Stimulated activated CD4-positive, alpha-beta T cell treated with anti-CD3 and anti-CD28 coated beads, Interleukin-1b, Interleukin-23, amount 100 ng/mL, for 4 hours (primary cell): ENCODE measurements around the gene SPAG16.
"Not testable (repeated sequence)": the region's sequence is repeated elsewhere in the genome, so short reads cannot be mapped to it uniquely, and the experiment has no call there.

Experiments used
- DNase-seq, 2 donors: peaks; one replicate each; pipeline ENCODE4 v3.0.0-alpha.2; 2020; ENCODE audit warnings: low read depth in 2 of 2

The SPAG16 gene

DNA sequence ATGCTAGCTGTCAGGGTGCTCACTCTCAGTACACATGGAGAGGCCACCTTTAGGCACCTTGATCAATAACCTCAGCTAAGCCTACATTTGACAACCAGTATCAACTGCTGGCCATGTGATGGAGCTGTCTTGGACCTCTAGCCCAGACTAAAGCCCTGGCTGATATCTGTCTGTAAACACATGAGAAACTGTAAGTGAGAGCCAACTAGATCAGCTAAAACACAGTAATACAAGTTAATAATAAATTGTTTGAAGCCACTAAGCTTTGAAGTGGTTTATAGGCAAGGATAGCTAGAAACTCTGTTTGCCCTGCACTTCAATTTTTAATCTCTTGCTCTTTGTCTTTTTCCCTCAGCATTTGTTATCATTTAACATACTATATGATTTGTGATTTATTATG lies 407.1 kb downstream of the SPAG16 start:
- no peak for DNase-seq

DNA sequence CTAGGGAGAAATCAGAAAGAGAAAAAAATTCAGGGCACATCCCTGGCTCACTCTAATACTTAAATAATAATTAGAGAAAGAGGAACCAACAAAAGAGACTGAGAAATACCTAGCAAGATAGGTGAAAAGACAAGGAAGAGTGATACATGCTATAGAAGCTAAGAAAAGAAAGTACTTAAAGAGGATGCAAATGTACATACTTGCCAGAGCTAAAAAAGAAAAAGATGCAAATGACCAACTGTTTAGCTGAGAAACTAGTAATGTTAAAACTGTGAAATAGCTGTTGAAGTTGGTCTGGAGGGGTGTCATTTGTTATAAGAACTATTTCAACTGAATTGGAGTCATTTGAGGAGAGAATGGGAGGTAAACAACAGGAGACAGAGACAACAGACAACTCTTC lies 412.2 kb downstream of the SPAG16 start:
- no peak for DNase-seq

DNA sequence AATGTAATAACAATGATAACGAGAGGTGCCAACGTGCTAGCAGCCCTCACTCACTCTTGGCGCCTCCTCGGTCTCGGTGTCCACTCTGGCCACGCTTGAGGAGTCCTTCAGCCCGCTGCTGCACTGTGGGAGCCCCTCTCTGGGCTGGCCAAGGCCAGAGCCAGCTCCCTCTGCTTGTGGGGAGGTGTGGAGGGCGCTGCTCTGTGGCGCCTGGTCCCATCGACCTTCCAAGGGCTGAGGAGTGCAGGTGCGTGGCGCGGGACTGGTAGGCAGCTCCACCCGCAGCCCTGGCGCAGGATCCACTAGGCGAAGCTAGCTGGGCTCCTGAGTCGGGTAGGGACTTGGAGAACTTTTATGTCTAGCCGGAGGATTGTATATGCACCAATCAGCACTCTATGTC lies 417.1 kb downstream of the SPAG16 start:
- not testable (repeated sequence) for DNase-seq

DNA sequence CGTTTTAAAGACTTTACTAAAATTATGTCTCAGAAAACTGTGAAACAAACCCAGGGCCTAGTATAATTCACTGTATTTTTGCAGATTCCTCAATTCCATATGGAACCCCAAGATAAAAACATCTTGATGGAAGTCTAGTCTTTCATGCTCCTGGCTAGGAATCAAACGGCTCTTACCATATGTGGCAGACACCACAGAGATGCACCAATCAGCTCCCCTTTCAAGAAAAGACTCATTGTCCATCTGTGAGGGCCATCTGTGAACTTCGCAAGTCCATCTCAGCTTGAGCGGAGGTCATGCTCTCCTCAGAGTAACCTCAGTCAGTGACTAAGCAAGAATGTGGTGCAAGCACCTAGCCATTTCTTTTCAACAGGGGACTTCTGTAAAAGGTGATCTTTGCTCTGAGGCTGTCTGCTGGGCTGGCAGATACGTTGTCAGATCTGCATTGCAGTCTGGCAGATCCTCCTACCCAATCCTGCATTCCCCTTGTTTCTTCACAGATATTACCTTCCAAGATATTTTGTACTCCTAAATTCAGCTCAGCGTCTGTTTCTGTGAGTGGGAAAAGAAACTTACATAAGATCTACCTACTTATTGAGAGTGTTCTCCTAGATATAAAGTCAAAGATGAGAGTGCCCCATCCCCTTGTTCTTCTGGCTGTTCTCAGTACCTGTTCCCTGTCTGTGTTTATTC lies 419.3 kb downstream of the SPAG16 start:
- no peak for DNase-seq

DNA sequence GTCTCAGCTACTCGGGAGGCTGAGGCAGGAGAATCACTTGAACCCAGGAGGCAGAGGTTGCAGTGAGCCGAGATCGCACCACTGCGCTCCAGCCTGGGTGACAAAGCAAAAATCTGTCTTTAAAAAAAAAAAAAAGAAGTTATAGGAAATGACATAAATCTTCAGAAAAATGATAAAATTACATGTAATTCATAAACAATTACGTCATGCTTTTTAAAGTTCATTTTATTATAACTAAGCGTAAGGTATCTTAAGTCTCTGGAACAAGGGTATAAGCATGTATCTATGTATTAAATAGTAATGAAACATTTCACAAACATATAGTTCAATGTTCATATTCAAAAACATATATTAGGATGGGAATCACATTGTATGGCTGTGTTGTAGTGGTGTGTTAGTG lies 425.9 kb downstream of the SPAG16 start:
- DNase-seq, result no peak

DNA sequence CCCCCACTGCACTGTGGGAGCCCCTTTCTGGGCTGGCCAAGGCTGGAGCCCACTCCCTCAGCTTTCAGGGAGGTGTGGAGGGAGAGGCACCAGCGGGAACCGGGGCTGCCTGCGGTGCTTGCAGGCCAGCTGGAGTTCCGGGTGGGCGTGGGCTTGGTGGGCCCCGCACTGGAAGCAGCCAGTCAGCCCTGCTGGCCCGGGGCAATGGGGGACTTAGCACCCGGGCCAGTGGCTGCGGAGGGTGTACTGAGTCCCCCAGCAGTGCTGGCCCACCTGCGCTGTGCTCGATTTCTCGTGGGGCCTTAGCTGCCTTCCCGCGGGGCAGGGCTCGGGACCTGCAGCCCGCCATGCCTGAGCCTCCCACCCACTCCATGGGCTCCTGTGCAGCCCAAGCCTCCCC lies 434.1 kb downstream of the SPAG16 start:
- not testable (repeated sequence) for DNase-seq

DNA sequence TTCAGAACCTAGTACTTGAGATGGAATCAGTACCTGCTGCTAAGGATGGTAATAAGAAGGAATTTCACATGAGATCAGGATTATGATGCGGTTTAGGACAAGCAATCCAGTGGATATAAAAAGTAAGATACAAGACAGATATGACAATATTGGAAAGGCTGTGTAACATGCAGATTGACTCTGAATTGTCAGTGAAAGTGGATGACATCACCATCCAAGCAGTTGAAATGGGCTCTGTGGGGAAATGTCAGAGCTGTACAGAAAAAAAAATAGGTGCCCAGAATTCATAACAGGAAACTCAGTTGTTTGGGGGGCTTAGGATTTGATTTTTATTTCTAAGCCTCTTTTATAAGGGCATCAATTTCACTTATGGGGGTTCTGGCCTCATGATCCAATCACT lies 438.3 kb downstream of the SPAG16 start:
- no peak for DNase-seq

DNA sequence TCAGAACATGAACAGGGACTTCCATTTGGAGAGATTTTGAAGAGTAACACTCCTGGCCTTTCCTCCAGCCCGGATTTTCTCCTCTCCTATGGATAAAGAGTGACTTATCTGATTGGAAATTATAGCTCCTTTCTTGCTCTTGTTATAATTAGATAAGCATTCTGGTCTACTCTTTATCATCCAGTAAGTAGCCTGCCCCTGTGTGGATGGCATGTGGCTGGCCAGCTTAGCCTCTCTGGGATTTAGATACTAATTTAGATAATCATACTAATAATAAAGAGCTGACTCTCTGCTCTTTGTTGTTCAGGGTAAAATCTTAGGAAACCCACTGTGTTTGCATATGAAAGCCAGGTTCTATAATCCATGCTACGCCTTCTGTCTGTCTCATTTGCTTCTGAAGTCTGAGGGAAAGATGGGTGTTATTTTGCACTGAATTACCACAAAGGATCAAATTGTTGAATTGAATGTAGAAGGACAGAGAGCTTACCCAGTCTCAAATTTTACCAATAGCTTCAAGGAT lies 438.8 kb downstream of the SPAG16 start:
- no peak for DNase-seq

DNA sequence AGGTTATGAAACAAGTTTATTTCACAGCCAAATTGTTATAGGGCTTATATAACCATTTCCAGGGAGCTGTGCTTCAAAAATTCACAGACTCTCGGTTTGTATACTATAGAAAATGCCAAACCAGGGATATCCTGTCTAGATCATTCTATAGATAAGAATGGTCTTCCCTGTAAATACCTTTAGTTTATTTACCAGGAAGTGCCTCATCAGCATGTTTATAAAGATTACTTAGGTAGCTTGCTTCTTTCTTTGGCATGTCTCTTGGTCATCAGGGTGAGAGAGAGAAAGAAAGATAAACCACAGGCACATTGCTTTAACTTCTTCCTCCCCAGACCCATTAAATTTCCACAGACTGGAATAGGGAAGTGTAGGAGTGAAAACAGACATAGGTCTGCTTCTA lies 439.4 kb downstream of the SPAG16 start:
- no peak for DNase-seq

DNA sequence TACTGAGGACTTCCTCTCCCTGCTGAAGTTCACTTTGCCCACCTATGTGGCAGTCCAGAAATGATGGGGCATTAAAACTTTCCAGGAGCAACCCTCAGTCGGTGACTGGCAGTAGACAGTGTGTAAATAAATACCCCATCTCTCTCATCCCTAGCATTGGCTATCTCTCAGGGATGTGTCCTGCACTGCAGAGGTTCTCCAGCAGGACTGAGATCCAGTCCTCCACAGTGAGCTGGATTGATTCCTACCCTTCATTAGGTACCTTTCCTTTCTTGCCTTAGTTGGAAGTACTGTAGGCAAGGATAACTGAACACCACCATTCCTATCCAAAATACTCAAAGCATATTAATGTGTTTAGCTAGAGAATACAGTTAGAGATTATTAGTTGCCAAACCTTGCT lies 441.8 kb downstream of the SPAG16 start:
- no peak for DNase-seq

DNA sequence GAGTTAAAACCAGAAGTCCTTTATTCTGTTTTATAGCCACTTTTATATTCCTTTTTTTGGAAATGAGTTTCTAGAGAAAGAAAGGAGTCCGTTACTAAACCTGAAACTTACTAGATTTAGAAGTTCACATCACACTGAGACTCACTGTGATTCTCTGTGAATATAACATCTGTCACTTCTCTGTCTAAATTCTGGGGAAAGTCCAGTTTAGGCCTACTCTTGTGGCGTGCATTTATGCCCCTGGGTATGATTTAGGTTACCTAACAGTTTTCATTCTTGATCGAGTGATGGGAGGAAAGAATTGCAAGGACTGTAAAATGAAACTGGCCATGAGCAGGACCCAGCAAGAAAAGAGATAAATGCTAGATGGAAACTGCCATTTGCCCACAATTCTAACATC lies 449.6 kb downstream of the SPAG16 start:
- no peak for DNase-seq

DNA sequence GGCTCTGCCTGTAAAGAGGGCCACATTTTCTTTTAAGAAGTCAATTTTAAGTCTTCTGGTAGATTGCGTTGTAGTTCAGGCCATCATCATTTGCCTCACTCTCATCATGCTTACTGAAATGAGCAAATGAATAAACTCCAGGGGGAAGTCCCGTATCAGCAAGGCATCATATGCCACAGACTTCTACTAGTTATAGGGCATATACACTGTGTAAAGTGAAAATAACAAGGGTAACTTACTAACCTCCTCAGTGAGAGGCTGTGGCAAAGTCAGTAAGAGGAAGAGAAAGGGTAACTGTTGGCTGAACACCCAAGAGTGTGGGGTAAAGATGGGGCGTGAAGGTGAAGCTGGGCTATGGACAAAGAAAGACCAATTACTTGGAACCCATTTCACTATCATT lies 456.2 kb downstream of the SPAG16 start:
- no peak for DNase-seq

DNA sequence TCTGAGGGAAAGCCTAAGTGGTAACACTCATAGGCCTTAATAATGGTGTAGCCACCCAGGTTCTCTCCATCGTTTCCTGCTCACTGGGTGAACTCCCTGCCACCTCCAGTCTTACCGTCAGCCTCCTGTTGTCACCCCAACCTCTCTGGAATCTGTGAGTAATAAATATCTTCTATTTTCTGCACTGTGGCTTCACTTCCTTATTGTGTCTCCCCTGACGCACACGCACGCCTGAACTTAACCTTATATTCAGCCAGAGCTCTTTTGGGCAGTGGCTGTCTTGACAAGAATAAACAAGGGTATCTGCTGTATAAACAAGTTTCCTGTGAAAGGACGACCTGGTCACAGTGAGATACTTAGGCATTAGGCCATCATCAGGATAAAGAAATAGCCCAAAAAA lies 467.2 kb downstream of the SPAG16 start:
- DNase-seq, result no peak

DNA sequence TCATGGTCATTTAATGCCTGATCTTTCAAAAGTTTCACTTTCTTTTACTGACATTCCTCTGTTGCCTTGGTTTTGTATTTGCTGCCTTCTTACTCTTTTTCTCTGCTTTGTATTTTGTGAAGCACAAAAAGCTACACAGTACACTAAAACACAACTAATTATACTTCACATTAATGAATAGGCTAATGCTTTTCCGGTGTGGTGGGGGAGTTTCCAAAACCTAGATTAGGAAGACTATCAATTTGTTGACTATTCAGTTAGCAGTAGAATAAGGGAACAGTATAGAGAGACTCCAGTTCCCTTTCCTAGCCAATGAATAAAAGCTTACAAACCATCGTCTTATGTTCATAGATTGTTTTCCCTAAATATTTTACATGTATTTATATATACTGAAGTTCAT lies 468.3 kb downstream of the SPAG16 start:
- DNase-seq, result no peak

DNA sequence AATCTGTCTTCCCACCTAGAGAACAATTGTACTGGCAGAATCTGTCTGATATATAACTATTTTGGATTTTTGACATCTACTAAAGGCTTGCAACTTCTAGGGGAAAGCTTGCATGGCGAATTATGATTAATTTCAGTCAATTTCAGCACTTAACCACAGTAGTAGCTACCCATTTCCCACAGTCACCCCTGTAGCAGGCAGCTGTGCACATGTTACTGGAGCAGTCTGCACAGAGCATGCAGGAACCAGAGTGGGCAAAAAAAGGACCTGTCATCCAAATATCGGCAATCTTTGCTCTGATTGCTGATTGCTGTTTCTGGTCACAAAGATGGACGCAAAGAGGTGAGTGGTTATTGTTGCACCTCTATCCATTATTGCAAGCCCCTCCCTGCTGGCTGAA lies 473.3 kb downstream of the SPAG16 start:
- no peak for DNase-seq

DNA sequence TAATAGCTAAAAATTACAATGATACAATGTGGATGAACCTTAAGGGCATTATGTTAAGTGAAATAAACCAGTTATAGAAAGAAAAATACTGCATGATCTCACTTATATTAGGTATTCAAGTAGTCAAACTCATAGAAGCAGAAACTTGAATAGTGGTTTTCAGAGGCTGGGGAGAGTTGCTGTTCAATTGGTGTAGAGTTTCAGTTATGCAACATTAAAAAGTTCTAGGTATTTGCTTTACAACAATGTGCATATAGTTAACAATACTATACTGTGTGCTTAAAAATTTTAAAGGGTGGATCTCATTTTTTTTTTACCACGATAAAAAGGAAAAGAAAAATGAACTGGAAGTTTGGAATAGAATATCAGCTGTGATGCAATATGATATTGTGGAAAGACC lies 479.1 kb downstream of the SPAG16 start:
- no peak for DNase-seq

DNA sequence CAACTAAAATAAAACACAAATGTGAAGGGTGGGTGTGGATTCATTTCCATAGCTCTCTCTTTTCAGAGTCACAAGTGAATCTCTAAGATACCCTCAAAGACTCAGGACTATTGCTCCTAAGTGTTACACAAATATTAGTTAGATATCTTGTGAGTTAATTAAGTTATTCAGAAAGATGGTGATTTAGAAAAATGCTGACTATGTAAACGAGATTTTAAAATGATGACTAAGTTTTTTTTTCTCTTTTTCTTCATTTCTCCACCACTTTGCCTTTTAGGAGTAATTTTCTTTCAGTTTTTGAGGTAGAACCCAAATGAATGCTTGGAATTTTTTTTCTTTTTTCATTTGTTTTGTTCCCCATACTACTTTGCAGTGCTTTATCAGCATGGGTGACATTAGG lies 479.7 kb downstream of the SPAG16 start:
- no peak for DNase-seq

DNA sequence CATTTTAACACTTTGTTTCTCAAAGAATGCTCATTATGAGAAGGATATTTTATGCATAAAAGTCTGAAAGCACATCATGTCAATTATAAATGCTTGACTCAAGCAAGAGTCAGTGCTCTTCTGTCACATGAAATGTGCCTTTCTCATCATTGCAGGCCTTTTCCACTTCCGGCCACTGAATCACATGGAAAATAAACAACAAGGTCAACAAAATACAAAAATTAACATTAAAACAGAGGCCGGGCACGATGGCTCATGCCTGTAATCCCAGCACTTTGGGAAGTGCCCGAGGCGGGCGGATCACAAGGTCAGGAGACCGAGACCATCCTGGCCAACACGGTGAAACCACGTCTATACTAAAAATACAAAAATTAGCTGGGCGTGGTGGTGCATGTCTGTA lies 480.6 kb downstream of the SPAG16 start:
- DNase-seq, result no peak

DNA sequence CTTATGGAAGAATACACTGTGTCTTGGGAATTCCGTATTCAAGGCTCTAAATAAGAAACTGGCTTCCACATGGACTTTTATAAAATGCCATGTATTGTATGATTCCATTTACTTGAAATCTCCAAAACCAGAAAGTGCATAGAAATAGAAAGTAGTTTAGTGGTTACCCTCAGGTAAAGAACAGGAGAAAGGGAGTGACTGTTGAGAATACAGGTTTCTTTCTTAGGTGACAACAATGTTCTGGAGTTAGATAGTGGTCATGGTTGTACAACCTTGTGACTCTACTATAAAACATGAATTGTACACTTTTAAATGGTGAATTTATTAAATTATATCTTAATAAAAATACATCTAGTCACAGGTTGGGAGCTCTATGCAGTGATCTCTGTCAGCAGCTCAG lies 481.8 kb downstream of the SPAG16 start:
- no peak for DNase-seq

DNA sequence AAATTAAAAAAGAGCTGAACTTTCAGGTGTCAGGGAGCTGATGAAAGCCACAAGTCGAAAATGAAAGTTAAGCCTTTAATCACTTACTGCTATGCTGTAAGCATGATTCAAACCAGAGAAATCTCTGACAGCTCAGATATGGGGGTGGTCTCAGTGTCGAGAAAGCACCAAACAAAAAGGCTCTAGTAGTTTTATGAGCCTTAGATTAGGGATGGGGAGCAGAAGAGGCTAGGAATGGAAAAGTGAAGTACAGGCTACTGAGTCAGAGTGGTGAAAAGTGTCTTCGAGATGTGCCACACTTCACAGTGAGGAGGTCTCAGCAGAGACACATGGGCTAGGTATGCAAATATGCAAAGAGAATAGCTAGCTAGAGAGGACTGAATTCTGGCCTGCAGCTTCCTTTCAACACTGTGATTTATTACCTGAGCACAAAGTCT lies 482.2 kb downstream of the SPAG16 start:
- no peak for DNase-seq

DNA sequence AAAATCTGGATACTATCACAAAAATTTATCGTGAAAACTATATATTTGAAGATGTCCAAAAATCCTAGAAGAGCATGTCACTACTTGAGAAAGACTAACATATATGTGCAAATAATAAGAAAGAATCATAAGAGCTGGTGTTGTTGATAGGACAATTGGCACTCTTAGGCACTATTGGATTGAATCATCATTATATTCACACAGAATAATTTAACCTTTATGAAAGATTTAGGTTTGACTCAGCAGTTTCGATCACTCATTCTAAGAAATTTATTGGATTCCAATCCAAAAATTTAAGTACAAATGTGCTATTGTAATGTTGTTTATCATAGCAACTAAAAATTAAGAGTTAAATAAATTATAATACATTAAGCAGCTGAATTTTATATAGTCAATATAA lies 503.6 kb downstream of the SPAG16 start:
- DNase-seq, result no peak

DNA sequence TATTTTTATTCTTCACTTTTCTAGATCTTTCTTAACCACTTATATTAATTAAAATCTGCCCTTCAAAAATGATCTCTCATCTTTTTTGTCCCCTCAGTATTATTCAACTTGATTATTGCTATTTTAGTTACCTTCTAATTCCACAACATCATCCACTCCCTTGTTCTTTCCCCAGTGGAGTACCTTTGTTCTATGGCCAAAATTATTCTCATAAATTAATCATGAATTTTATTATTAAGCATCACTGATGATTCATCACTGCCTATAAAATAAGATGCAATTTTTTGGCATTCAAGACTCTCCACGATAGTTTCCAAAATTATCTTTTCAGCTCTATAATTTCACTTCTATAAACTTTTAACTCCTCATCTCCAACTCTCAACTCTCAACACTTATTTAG lies 505.7 kb downstream of the SPAG16 start:
- DNase-seq, result no peak

DNA sequence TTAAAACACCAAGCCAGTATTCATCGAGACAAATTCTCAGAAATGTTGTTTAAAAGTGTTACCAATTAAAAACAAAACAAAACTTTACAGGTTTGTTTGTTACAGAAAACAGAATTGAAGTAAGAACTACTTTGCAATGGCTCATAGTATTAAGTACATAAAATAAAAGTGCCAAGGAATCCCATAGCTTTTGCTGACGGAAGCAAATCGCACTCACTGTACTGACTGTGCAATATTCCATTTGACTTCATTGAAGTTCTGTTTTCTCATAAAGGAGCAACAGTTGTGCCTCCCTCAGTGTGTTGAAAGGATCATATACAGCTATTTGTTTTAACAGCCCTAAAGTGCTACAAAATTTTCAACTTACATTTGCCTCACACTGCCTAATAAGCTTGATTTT lies 507.8 kb downstream of the SPAG16 start:
- DNase-seq, result no peak

DNA sequence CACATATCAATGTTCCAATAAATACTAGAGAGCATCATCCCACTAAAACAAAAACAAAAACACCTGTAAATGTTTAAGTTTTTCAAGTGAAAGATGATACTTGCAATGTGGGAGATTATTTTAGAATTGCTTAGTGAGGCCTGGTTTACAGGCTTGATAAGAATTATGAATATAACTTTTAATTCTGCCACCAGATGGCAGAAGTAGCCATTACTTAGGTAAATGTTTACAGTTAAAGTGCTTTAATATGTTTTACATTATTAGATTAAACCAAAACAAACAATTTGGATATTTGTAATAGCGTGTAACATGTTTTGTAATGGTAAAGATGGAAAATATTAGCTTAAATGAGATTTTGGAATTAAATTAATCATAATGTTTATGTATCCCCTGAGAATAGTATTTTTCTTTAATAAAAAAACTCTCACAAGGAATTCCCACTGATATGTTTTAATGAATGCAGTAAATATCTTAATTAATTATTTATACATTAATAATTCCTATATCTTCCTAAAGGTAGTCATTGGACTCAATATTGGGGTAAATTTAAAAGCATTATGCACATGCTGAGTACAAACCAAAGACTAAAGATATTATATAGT lies 522.0 kb downstream of the SPAG16 start:
- DNase-seq, result no peak
